Transverse colon (tissue), 4 donors: ENCODE measurements around the gene ESF1.

Source experiments
- POLR2A ChIP-seq: fragments of 450-650 bp; IDR thresholded peaks from one replicate; pipeline ENCODE4 v1.6.1; 2016; ENCODE audit warnings: antibody characterized with exemption, mild to moderate bottlenecking, moderate library complexity
- POLR2AphosphoS5 ChIP-seq, 3 donors: sonication (generic); formaldehyde crosslinking; IDR thresholded peaks; one replicate each; pipeline ENCODE4 v1.6.1; 2016; ENCODE audit warnings: antibody characterized with exemption in 3 of 3
- TF ChIP-seq, protein P1 (sequence below), 5 experiments: fragments of 200-600 bp in 3 of 5; fragments of 450-650 bp in 2 of 5; sonication (generic) in 3 of 5; IDR thresholded peaks; 1 replicate in 2 of 5; 2 replicates in 3 of 5; pipeline ENCODE4 v1.5.1; 2016 to 2017; ENCODE audit warnings: antibody characterized with exemption in 5 of 5, inconsistent platforms in 3 of 5, mild to moderate bottlenecking in 2 of 5, moderate library complexity in 1 of 5

DNA sequence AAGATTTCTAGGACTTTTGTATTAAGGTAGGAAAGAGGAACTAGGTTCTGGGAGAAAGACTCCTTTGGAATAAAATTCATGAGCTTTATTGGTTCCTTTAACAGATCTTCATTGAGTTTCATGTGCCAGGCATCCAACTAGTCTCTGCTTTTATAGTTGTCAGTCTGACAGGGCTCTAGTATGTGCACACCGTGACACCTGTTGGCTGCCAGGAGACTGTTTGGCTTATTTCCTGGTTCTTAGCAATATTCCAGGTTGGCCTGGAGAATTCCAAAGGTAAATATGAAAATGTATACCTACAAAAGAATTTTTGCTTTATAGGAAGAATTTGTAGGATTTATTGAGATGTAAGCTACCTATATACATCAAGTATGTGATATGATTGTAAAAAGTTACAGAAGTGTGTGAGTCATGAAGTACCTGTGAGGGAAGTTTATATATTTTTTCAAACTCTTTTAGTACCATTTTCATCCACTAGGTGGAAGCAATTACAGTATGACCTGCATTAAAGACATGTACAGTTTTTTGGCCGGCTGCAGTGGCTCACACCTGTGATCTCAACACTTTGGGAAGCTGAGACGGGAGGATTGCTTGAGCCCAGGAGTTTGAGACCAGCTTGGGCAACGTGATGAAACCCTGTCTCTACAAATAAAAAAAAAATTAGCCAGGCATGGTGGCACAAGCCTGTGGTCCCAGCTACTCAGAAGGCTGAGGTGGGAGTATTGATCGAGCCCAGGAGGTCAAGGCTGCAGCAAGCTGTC, 35.3 kb upstream of the ESF1 start:
- TF ChIP-seq, protein P1, sequence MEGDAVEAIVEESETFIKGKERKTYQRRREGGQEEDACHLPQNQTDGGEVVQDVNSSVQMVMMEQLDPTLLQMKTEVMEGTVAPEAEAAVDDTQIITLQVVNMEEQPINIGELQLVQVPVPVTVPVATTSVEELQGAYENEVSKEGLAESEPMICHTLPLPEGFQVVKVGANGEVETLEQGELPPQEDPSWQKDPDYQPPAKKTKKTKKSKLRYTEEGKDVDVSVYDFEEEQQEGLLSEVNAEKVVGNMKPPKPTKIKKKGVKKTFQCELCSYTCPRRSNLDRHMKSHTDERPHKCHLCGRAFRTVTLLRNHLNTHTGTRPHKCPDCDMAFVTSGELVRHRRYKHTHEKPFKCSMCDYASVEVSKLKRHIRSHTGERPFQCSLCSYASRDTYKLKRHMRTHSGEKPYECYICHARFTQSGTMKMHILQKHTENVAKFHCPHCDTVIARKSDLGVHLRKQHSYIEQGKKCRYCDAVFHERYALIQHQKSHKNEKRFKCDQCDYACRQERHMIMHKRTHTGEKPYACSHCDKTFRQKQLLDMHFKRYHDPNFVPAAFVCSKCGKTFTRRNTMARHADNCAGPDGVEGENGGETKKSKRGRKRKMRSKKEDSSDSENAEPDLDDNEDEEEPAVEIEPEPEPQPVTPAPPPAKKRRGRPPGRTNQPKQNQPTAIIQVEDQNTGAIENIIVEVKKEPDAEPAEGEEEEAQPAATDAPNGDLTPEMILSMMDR (IDR thresholded peaks at IDR 0.05), result peak; percentile 70 to 80 (median 75)
- no peak for TF ChIP-seq POLR2A
- TF ChIP-seq POLR2AphosphoS5 (IDR thresholded peaks at IDR 0.05), result no peak
